ENCODE data around the gene LNX1. TPM values are rescaled to one million over a fixed set of nuclear protein-coding genes. Genes with fewer than 3 reads are reported as not detected.

The LNX1 gene
- polyA plus RNA-seq, 1 of the 3 experiments (the other 2 are of a cell fraction): 0.16 TPM

GRCh38 chr4:53563824-53564223 is 27.5 kb downstream of the LNX1 start:
- CTCF ChIA-PET: no interaction called here
- Histone ChIP-seq H3K4me3 (ENCODE audit: low read depth in 2 of 2, low read length in 1 of 2) (no peak overlapping the region), H3K9me2 (no peaks in the 10 kb centered on the region), H3K27ac (ENCODE audit: low read depth in 2 of 2, low read length in 1 of 2) (no peak overlapping the region), H3K4me1 (ENCODE audit: control insufficient read depth in 1 of 2, insufficient read depth in 2 of 2, low read depth in 1 of 2, low read length in 1 of 2) (peaks cover 2 to 6% of the 10 kb centered on the region in 2 experiments; a peak in 3 of 4 replicates), H3K9me3 (no peaks in the 10 kb centered on the region), H3K27me3 (ENCODE audit: insufficient read depth) (no peaks in the 10 kb centered on the region), H3K4me2 (no peak overlapping the region), H3K36me3 (replicated peaks in 1 of 2; ENCODE audit: control insufficient read depth in 1 of 2, insufficient read depth in 2 of 2, low read length in 1 of 2) (no peaks in the 10 kb centered on the region), H2AFZ (ENCODE audit: low read depth) (no peak overlapping the region), H3K9ac (no peak overlapping the region), H3F3A (replicated peaks; ENCODE audit: insufficient read depth) (peaks cover 13% of the 10 kb centered on the region), H3K79me2 (ENCODE audit: insufficient read depth) (no peaks in the 10 kb centered on the region), H4K20me1 (ENCODE audit: insufficient read depth) (no peaks in the 10 kb centered on the region)
- WGBS (ENCODE audit: low lambda C conversion rate): 66% methylated on average over 3 of the region's 4 CpGs
- TF ChIP-seq SMC3 (IDR thresholded peaks at IDR 0.05; ENCODE audit: low read depth, low read length): no peak
- TF ChIP-seq RXRA (IDR thresholded peaks at IDR 0.05; ENCODE audit: borderline replicate concordance, low read depth): no peak; the same call in 1 of the 2 replicates
- no peak for TF ChIP-seq REST (IDR thresholded peaks at IDR 0.05; ENCODE audit: low read depth, low read length)
- TF ChIP-seq TCF12 (IDR thresholded peaks at IDR 0.05): peak; percentile 61
- TF ChIP-seq, protein P1, sequence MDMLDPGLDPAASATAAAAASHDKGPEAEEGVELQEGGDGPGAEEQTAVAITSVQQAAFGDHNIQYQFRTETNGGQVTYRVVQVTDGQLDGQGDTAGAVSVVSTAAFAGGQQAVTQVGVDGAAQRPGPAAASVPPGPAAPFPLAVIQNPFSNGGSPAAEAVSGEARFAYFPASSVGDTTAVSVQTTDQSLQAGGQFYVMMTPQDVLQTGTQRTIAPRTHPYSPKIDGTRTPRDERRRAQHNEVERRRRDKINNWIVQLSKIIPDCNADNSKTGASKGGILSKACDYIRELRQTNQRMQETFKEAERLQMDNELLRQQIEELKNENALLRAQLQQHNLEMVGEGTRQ (IDR thresholded peaks at IDR 0.05; ENCODE audit: borderline replicate concordance, low read depth, low read length): no peak
- TF ChIP-seq MEF2A (IDR thresholded peaks at IDR 0.05; ENCODE audit: borderline replicate concordance, low read depth): no peak
- TF ChIP-seq NFIC (IDR thresholded peaks at IDR 0.05; ENCODE audit: borderline replicate concordance): peak; percentile 49; the same call in 1 of the 2 replicates
- TF ChIP-seq FOSL2 (IDR thresholded peaks at IDR 0.05; ENCODE audit: borderline replicate concordance, low read depth): peak; percentile 38; the same call in 1 of the 2 replicates
- no peak for TF ChIP-seq ELF1 (IDR thresholded peaks at IDR 0.05)
- TF ChIP-seq FOXJ3 (CRISPR knock-in tag; IDR thresholded peaks at IDR 0.05): no peak
- TF ChIP-seq, protein P2, sequence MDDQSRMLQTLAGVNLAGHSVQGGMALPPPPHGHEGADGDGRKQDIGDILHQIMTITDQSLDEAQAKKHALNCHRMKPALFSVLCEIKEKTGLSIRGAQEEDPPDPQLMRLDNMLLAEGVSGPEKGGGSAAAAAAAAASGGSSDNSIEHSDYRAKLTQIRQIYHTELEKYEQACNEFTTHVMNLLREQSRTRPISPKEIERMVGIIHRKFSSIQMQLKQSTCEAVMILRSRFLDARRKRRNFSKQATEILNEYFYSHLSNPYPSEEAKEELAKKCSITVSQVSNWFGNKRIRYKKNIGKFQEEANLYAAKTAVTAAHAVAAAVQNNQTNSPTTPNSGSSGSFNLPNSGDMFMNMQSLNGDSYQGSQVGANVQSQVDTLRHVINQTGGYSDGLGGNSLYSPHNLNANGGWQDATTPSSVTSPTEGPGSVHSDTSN (IDR thresholded peaks at IDR 0.05): peak; percentile 48; the same call in 1 of the 2 replicates
- no peak for TF ChIP-seq RAD21 (IDR thresholded peaks at IDR 0.05; ENCODE audit: low read length)
- DNase-seq: no peak
- POLR2A ChIA-PET: no interaction called here

DNA sequence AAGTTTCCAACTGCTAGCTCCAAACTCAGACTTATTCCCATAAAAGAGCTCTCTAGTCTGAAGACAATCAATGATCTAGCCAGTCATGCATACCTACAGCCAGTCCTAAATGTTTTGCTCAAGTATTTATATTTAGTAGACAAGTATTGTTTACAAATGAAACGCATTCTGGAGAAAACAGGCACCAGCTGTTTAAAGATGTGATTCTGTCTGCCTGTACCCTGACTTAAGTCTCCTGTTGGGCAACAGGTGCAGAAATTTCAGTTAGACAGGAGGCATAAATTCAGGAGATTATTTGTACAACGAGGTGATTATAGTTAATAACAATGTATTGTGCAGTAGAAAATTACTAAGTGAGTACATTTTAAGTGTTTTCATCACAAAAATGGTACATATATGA is 28.9 kb downstream of the LNX1 start:
- Histone ChIP-seq H3K4me1 (ENCODE audit: control insufficient read depth in 1 of 2, insufficient read depth in 2 of 2, low read depth in 1 of 2, low read length in 1 of 2) (peaks cover 12 to 13% of the 10 kb centered on the region in 2 experiments), H3K9me2 (no peaks in the 10 kb centered on the region), H3F3A (replicated peaks; ENCODE audit: insufficient read depth) (peaks cover 24% of the 10 kb centered on the region), H3K79me2 (ENCODE audit: insufficient read depth) (no peaks in the 10 kb centered on the region), H2AFZ (ENCODE audit: low read depth) (no peak overlapping the region), H3K27me3 (ENCODE audit: insufficient read depth) (no peaks in the 10 kb centered on the region), H3K36me3 (replicated peaks in 1 of 2; ENCODE audit: control insufficient read depth in 1 of 2, insufficient read depth in 2 of 2, low read length in 1 of 2) (no peaks in the 10 kb centered on the region), H3K27ac (ENCODE audit: low read depth in 2 of 2, low read length in 1 of 2) (no peak overlapping the region), H3K4me3 (ENCODE audit: low read depth in 2 of 2, low read length in 1 of 2) (no peak overlapping the region), H3K9me3 (no peaks in the 10 kb centered on the region), H3K4me2 (no peak overlapping the region), H3K9ac (no peak overlapping the region), H4K20me1 (ENCODE audit: insufficient read depth) (no peaks in the 10 kb centered on the region)
- ChIA-PET POLR2A (no interaction called here), CTCF (interaction anchor here (1.6 kb wide), 1 partner anchor 37 kb away, joined by 3 read pairs; no protein-coding TSS in a partner anchor)
- DNase-seq: no peak
- WGBS (ENCODE audit: low lambda C conversion rate): 72% methylated on average over 2 of the region's 2 CpGs
- no peak for TF ChIP-seq RFX5 (IDR thresholded peaks at IDR 0.05; ENCODE audit: low read length)
- no peak for TF ChIP-seq SMC3 (IDR thresholded peaks at IDR 0.05; ENCODE audit: low read depth, low read length)
- TF ChIP-seq REST (IDR thresholded peaks at IDR 0.05; ENCODE audit: low read depth, low read length): no peak
- TF ChIP-seq, protein P3, sequence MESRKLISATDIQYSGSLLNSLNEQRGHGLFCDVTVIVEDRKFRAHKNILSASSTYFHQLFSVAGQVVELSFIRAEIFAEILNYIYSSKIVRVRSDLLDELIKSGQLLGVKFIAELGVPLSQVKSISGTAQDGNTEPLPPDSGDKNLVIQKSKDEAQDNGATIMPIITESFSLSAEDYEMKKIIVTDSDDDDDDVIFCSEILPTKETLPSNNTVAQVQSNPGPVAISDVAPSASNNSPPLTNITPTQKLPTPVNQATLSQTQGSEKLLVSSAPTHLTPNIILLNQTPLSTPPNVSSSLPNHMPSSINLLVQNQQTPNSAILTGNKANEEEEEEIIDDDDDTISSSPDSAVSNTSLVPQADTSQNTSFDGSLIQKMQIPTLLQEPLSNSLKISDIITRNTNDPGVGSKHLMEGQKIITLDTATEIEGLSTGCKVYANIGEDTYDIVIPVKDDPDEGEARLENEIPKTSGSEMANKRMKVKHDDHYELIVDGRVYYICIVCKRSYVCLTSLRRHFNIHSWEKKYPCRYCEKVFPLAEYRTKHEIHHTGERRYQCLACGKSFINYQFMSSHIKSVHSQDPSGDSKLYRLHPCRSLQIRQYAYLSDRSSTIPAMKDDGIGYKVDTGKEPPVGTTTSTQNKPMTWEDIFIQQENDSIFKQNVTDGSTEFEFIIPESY (IDR thresholded peaks at IDR 0.05; ENCODE audit: borderline replicate concordance, low read depth): no peak
- no peak for TF ChIP-seq RAD21 (IDR thresholded peaks at IDR 0.05; ENCODE audit: low read length)
- no peak for TF ChIP-seq FOXM1 (IDR thresholded peaks at IDR 0.05; ENCODE audit: low read depth)
- no peak for TF ChIP-seq SIN3A (IDR thresholded peaks at IDR 0.05; ENCODE audit: borderline replicate concordance, low read depth, low read length)
- TF ChIP-seq TCF12 (IDR thresholded peaks at IDR 0.05): no peak

All from SK-N-SH (cell line).